T-cell (primary cell): Measurements from ENCODE around the gene EXT2. TPM values are rescaled to one million over a fixed set of nuclear protein-coding genes. Genes with fewer than 3 reads are reported as not detected.

Source experiments
- ATAC-seq, 4 experiments: fragments of 200-7000 bp in 3 of 4; fragments of 150-1000 bp in 1 of 4; cut with Tn5 transposase; replicated peaks in 1 of 4; 1 replicate in 3 of 4; 2 replicates in 1 of 4; pipeline ENCODE4 v1.10.0; 2021; ENCODE audit warnings: moderate library complexity in 3 of 4, mild to moderate bottlenecking in 2 of 4, moderate number of reproducible peaks in 1 of 4
- CTCF ChIA-PET, 2 donors: fragments of 300-600 bp; sonication (Branson Sonifier 250); formaldehyde crosslinking; loops; one replicate each; lab custom pipeline; 2022; ENCODE audit warnings: antibody characterized with exemption in 2 of 2; lab: Charles Lee
- POLR2A ChIA-PET, 2 donors: fragments of 300-600 bp; sonication (Branson Sonifier 250); formaldehyde crosslinking; loops; one replicate each; lab custom pipeline; 2022; ENCODE audit warnings: antibody characterized with exemption in 2 of 2; lab: Charles Lee
- DNase-seq, 35 experiments: peaks; one replicate each; pipeline versions ENCODE4 v3.0.0 to v3.0.0-alpha.2; 2013 to 2023
- H3K27ac ChIP-seq: one replicate; pipeline ENCODE4 v1.5.1; 2013; ENCODE audit warnings: low read length
- H3K27me3 ChIP-seq, 2 experiments: replicated peaks in 1 of 2; 1 replicate in 1 of 2; 2 replicates in 1 of 2; pipeline versions ENCODE4 v1.6.1 to v1.7.0; 2013; ENCODE audit warnings: low read length in 1 of 2, mixed read lengths in 1 of 2; ENCODE audit not compliant: control insufficient read depth in 2 of 2, insufficient read depth in 2 of 2; ENCODE audit errors: extremely low read depth in 1 of 2
- H3K36me3 ChIP-seq, 2 donors: 1 replicate in 1 of 2; 2 replicates in 1 of 2; pipeline versions ENCODE4 v1.6.1 to v1.7.0; 2013; ENCODE audit warnings: low read length in 1 of 2; ENCODE audit not compliant: control insufficient read depth in 2 of 2, insufficient read depth in 1 of 2; ENCODE audit errors: extremely low read depth in 1 of 2
- H3K4me1 ChIP-seq, 2 experiments: 1 replicate in 1 of 2; 2 replicates in 1 of 2; pipeline versions ENCODE4 v1.6.1 to v1.7.0; 2013; ENCODE audit warnings: low read length in 2 of 2, mixed read lengths in 1 of 2; ENCODE audit not compliant: insufficient read depth in 2 of 2, control insufficient read depth in 1 of 2; ENCODE audit errors: extremely low read depth in 1 of 2
- H3K4me3 ChIP-seq, 2 donors: 1 replicate in 1 of 2; 2 replicates in 1 of 2; pipeline versions ENCODE4 v1.5.1 to v1.7.0; 2013; ENCODE audit warnings: mild to moderate bottlenecking in 2 of 2, low read length in 1 of 2, moderate library complexity in 1 of 2; ENCODE audit not compliant: control insufficient read depth in 1 of 2; ENCODE audit errors: extremely low read depth in 1 of 2
- H3K9me3 ChIP-seq: 2 replicates; pipeline ENCODE4 v1.7.0; 2013
- H3K27ac Mint-ChIP-seq, 2 donors: one replicate each; pipeline ENCODE4 v1.8.0; 2020 to 2021; ENCODE audit warnings: mild to moderate bottlenecking in 2 of 2, mixed read lengths in 2 of 2
- H3K27me3 Mint-ChIP-seq, 2 donors: one replicate each; pipeline ENCODE4 v1.8.0; 2021 to 2022; ENCODE audit warnings: mixed read lengths in 2 of 2
- H3K36me3 Mint-ChIP-seq: one replicate; pipeline ENCODE4 v1.8.0; 2021; ENCODE audit warnings: mixed read lengths
- H3K4me1 Mint-ChIP-seq, 3 donors: one replicate each; pipeline ENCODE4 v1.8.0; 2020 to 2022; ENCODE audit warnings: mixed read lengths in 3 of 3, mild to moderate bottlenecking in 1 of 3
- H3K4me3 Mint-ChIP-seq, 3 donors: one replicate each; pipeline ENCODE4 v1.8.0; 2020 to 2022; ENCODE audit warnings: mild to moderate bottlenecking in 3 of 3, mixed read lengths in 3 of 3, moderate library complexity in 3 of 3
- H3K9me3 Mint-ChIP-seq, 3 donors: one replicate each; pipeline ENCODE4 v1.8.0; 2020 to 2022; ENCODE audit warnings: mixed read lengths in 3 of 3
- WGBS: methylation state at CpG from one replicate; pipeline ENCODE4 v1.1.5; 2013; ENCODE audit warnings: missing lambda C conversion rate; ENCODE audit not compliant: insufficient coverage; 5-methylcytosine and 5-hydroxymethylcytosine counted together
- total RNA-seq, 35 experiments: library from RNA in 6 of 35; stranded (reverse) in 6 of 35; fragments of 120-200 nt in 1 of 35; gene quantifications; one replicate each; pipeline versions ENCODE4 v1.2.1 to v1.2.4 and lab custom pipeline; 2013 to 2026

EXT2 gene
- total RNA-seq, 5 donors from 2014 or later (not counting 1 experiment from before 2014, with no cell fraction given), result 24.8 to 30.5 (median 26.6) TPM

DNA sequence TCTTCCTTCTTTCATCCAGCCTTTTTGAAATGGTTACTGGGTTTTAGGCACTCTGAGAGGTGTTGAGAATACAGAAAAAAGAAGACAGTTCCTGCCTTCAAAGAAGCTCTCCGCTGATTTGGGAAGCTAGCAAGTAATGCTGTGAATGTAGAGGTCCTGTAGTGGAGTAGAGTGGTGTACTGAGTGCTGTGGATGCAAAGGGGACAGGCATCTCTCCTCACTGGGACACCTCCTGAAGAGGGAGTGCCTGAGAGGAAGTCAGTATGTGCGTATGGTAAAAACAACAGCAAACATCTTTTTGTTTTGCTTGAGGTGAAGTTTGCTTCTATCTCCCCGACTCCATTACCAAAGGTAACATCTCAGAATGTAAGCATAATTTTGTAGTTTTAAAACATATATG lies 77.5 kb downstream of the EXT2 start:
- ChIA-PET POLR2A (no interaction called here), CTCF (no interaction called here)
- Histone ChIP-seq H3K4me1 (no peaks in the 10 kb centered on the region), H3K4me3 (no peak overlapping the region), H3K27me3 (no peaks in the 10 kb centered on the region), H3K36me3 (peaks cover 0 to 8% of the 10 kb centered on the region in 2 donors), H3K9me3 (no peaks in the 10 kb centered on the region), H3K27ac (no peak overlapping the region)
- H3K4me3 Mint-ChIP-seq, result no peak overlapping the region
- ATAC-seq (no peak), DNase-seq (no peak)
- H3K36me3 Mint-ChIP-seq, result peaks cover 37% of the 10 kb centered on the region
- H3K27ac Mint-ChIP-seq, result no peak overlapping the region
- WGBS, result 100% methylated on average over 1 of the region's 3 CpGs
- peaks cover 2 to 16% (median 3%) of the 10 kb centered on the region in 3 donors for H3K4me1 Mint-ChIP-seq
- H3K9me3 Mint-ChIP-seq, result no peaks in the 10 kb centered on the region
- no peaks in the 10 kb centered on the region for H3K27me3 Mint-ChIP-seq

DNA sequence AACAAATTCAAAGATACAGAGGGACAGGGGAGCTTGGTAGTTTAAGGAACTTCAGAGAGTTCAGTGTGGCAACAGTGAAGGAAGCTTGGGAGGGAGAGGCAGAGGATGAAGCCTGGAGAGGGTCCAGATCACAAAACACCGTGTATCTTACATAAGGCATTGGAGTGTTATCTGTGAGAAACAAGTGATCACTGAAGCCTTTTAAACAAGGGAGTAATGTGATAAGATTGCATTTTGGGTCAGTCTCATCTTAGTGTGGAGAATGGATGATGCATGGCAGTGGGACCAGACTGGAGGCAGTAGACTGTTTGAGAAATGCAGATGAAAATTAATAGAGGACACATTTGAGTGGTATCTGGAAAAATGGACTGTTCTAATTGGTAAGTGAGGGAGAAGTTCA lies 79.4 kb downstream of the EXT2 start:
- Mint-ChIP-seq H3K4me3 (no peak overlapping the region), H3K36me3 (peaks cover 43% of the 10 kb centered on the region), H3K27me3 (no peaks in the 10 kb centered on the region), H3K9me3 (no peaks in the 10 kb centered on the region), H3K4me1 (peaks cover 2 to 16% (median 3%) of the 10 kb centered on the region in 3 donors), H3K27ac (no peak overlapping the region)
- ATAC-seq, result no peak
- no peak overlapping the region for H3K4me3 ChIP-seq
- no peaks in the 10 kb centered on the region for H3K27me3 ChIP-seq
- no peaks in the 10 kb centered on the region for H3K4me1 ChIP-seq
- ChIA-PET POLR2A (no interaction called here), CTCF (no interaction called here)
- no peak overlapping the region for H3K27ac ChIP-seq
- no peaks in the 10 kb centered on the region for H3K9me3 ChIP-seq
- DNase-seq, result no peak
- H3K36me3 ChIP-seq, result peaks cover 0 to 8% of the 10 kb centered on the region in 2 donors
- WGBS, result 85% methylated on average over 1 of the region's 1 CpG

DNA sequence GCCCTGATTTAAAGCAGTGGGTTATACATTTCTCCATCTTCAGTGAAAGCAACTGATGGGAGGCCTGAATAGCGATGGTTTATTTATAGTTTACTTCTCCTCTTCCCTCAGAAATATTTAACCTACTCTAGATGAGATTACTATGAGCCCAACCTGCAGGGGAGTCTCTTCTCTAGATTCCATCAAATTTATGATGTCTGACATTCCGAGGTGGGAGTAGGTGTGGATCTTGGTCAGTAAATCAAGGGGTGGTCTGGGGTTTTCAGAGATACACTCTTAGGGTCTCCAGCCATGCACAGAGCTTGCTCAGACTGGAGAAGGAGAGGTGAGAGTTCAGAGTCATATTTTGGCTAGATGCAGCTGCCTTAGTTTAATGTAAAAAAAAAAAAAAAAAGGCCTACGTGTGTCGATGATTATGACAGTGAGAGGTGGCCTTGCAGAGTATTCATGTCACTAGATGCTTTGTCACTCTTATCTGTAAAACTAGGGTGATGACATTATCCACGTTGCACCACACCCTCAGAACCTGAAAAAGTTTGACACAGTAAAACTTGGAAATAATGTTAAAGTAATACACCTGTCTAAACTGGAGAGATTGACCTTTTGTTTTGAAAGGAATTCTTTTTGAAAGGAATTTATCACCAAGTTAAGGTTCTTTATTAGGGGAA lies 81.2 kb downstream of the EXT2 start:
- Mint-ChIP-seq H3K36me3 (peaks cover 50% of the 10 kb centered on the region), H3K4me1 (peaks cover 2 to 16% (median 3%) of the 10 kb centered on the region in 3 donors), H3K4me3 (no peak overlapping the region), H3K27ac (no peak overlapping the region), H3K9me3 (no peaks in the 10 kb centered on the region), H3K27me3 (no peaks in the 10 kb centered on the region)
- H3K27me3 ChIP-seq, result no peaks in the 10 kb centered on the region
- ChIA-PET CTCF (no interaction called here), POLR2A (no interaction called here)
- H3K36me3 ChIP-seq, result peaks cover 0 to 7% of the 10 kb centered on the region in 2 donors
- WGBS, result no CpG with 5 or more reads among the region's 5 CpGs
- H3K4me3 ChIP-seq, result no peak overlapping the region
- ATAC-seq (no peak), DNase-seq (no peak)
- no peaks in the 10 kb centered on the region for H3K9me3 ChIP-seq
- H3K4me1 ChIP-seq, result no peaks in the 10 kb centered on the region
- H3K27ac ChIP-seq, result no peak overlapping the region

DNA sequence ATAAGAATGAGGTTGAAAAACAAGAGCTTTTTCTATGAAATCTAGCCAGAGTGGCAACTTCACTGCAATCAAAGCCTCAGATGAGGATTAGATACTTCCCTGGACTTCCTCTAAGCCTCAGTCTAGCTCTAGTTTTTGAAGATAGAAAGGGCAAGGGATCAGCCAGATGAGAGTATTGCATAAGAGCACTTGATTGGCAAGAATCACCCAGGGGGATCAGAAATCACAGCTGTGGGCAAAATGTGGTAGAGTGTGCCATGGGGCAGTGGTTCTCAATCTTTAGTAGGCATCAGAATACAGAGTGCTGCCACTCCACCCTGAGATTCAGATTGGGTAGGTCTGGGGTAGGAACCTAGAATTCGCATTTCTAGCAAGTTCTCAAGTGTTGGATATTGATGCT lies 82.4 kb downstream of the EXT2 start:
- no peak for ATAC-seq
- no peak overlapping the region for H3K27ac ChIP-seq
- peaks cover 0 to 2% of the 10 kb centered on the region in 2 donors for H3K36me3 ChIP-seq
- Mint-ChIP-seq H3K27me3 (no peaks in the 10 kb centered on the region), H3K9me3 (no peaks in the 10 kb centered on the region), H3K4me1 (peaks cover 2 to 14% (median 3%) of the 10 kb centered on the region in 3 donors), H3K4me3 (no peak overlapping the region), H3K36me3 (peaks cover 43% of the 10 kb centered on the region), H3K27ac (no peak overlapping the region)
- no peak overlapping the region for H3K4me3 ChIP-seq
- WGBS, result no CpG with 5 or more reads among the region's 1 CpG
- CTCF ChIA-PET, result interaction anchor here in 1 of 2 donors (0.7 kb wide), 1 partner anchor 23 kb away, joined by 3 read pairs; no protein-coding TSS in a partner anchor
- H3K4me1 ChIP-seq, result no peaks in the 10 kb centered on the region
- POLR2A ChIA-PET, result no interaction called here
- H3K9me3 ChIP-seq, result no peaks in the 10 kb centered on the region
- H3K27me3 ChIP-seq, result no peaks in the 10 kb centered on the region
- DNase-seq, result no peak

DNA sequence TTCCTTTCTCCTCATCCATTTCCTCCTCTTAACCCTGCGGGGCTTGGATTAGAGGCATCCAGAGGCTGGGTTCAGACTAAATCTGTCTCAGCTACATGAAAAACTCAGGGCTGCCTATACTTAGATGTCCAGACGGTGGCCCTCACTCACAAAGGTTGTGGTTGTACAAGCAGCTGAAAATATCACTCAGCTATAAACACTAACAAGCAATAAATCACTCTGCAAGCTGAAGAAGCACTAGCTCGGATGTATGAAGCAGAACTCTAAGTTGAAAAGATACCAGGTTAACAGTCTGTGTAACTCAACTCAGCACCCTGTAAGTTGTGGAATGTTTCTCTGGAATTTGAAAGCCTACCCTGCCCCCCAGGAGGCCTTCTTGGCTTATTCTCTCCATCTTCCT lies 82.9 kb downstream of the EXT2 start:
- Histone ChIP-seq H3K27me3 (no peaks in the 10 kb centered on the region), H3K27ac (no peak overlapping the region), H3K4me3 (no peak overlapping the region), H3K4me1 (no peaks in the 10 kb centered on the region), H3K36me3 (no peaks in the 10 kb centered on the region), H3K9me3 (no peaks in the 10 kb centered on the region)
- H3K36me3 Mint-ChIP-seq, result peaks cover 40% of the 10 kb centered on the region
- no peak for DNase-seq
- ChIA-PET CTCF (no interaction called here), POLR2A (interaction anchor here in 1 of 2 donors (0.6 kb wide), 1 partner anchor 181 kb away, joined by 8 read pairs; no protein-coding TSS in a partner anchor)
- H3K27ac Mint-ChIP-seq, result peak overlapping the region in 1 of 2 donors; percentile 62
- no peak overlapping the region for H3K4me3 Mint-ChIP-seq
- H3K27me3 Mint-ChIP-seq, result no peaks in the 10 kb centered on the region
- WGBS, result 90% methylated on average over 2 of the region's 3 CpGs
- no peaks in the 10 kb centered on the region for H3K9me3 Mint-ChIP-seq
- ATAC-seq, result no peak
- peaks cover 2 to 19% (median 3%) of the 10 kb centered on the region in 3 donors for H3K4me1 Mint-ChIP-seq

DNA sequence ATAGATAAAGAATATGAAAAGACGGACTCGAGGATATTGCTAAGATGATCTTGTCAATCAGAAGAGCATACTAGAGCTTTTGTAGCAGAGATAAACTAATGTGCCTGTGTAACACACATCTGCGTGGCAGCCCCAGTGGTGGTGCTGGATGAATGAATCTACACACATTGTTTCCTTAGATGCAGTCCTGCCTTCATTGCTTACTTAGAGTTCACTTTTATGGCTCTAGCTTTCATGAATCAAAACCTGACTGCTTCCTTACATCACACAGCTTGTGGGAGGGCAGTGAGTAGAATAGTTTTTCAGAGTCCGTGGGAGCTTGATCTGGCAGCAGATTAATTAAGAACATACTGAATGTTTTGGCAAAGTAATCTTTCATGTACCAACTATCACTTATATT lies 83.7 kb downstream of the EXT2 start:
- Mint-ChIP-seq H3K4me1 (peaks cover 2 to 25% (median 3%) of the 10 kb centered on the region in 3 donors), H3K4me3 (no peak overlapping the region), H3K27me3 (no peaks in the 10 kb centered on the region), H3K9me3 (no peaks in the 10 kb centered on the region), H3K36me3 (peaks cover 42% of the 10 kb centered on the region), H3K27ac (no peak overlapping the region)
- Histone ChIP-seq H3K36me3 (no peaks in the 10 kb centered on the region), H3K27ac (no peak overlapping the region), H3K27me3 (no peaks in the 10 kb centered on the region), H3K4me1 (no peaks in the 10 kb centered on the region), H3K9me3 (no peaks in the 10 kb centered on the region), H3K4me3 (no peak overlapping the region)
- DNase-seq (no peak), ATAC-seq (no peak)
- ChIA-PET POLR2A (interaction anchor here in 1 of 2 donors (0.6 kb wide), 1 partner anchor 182 kb away, joined by 8 read pairs; no protein-coding TSS in a partner anchor), CTCF (interaction anchor here in 1 of 2 donors (0.5 kb wide), 1 partner anchor 20 kb away, joined by 4 read pairs; no protein-coding TSS in a partner anchor)
- no CpG with 5 or more reads among the region's 4 CpGs for WGBS
